ENCODE measurements around the gene C19orf12.
"Not testable (repeated sequence)": the region's sequence is repeated elsewhere in the genome, so short reads cannot be mapped to it uniquely, and the experiment has no call there.

C19orf12 gene

GRCh38 chr19:29712744-29713516, 2.1 kb downstream of the C19orf12 start:
- no peak for DNase-seq (ENCODE audit: extremely low read depth, low read depth)
- no peak for TF ChIP-seq CTCF (IDR thresholded peaks at IDR 0.05; ENCODE audit: low read depth, low read length)

- TF ChIP-seq CTCF (IDR thresholded peaks at IDR 0.05; ENCODE audit: low read depth, low read length) = no peak
- DNase-seq (ENCODE audit: extremely low read depth, low read depth) = no peak
These were observed 3.4 kb downstream of the C19orf12 start for GRCh38 chr19:29711584-29712132.

GRCh38 chr19:29709440-29709798, 5.6 kb downstream of the C19orf12 start:
- DNase-seq (ENCODE audit: extremely low read depth, low read depth) = not testable (repeated sequence)

GRCh38 chr19:29708554-29709439, 6.3 kb downstream of the C19orf12 start:
- DNase-seq (ENCODE audit: extremely low read depth, low read depth) = no peak
- TF ChIP-seq CTCF (IDR thresholded peaks at IDR 0.05; ENCODE audit: low read depth, low read length) = no peak

GRCh38 chr19:29706635-29707034, 8.4 kb downstream of the C19orf12 start:
- DNase-seq (ENCODE audit: extremely low read depth, low read depth) = no peak

GRCh38 chr19:29705706-29706105, 9.4 kb downstream of the C19orf12 start:
- no peak for TF ChIP-seq CTCF (IDR thresholded peaks at IDR 0.05; ENCODE audit: low read depth, low read length)
- no peak for DNase-seq (ENCODE audit: extremely low read depth, low read depth)

More at GRCh38 chr19:29706635-29707034, 8.4 kb downstream of the C19orf12 start:
- no peak for TF ChIP-seq CTCF (IDR thresholded peaks at IDR 0.05; ENCODE audit: low read depth, low read length)

- TF ChIP-seq CTCF (IDR thresholded peaks at IDR 0.05; ENCODE audit: low read depth, low read length) = no peak
- DNase-seq (ENCODE audit: extremely low read depth, low read depth) = no peak
These were observed 10.2 kb downstream of the C19orf12 start for GRCh38 chr19:29704562-29705558.
